ENCODE results near the gene PRKCG. TPM values are rescaled to one million over a fixed set of nuclear protein-coding genes. Genes with fewer than 3 reads are reported as not detected.

Gene PRKCG
- total RNA-seq, 1 experiment from 2014 or later, result not detected

GRCh38 chr19:53872762-53873161, 9.2 kb upstream of the PRKCG start:
- DNase-seq (ENCODE audit: low spot score), result no peak

- no peak for DNase-seq (ENCODE audit: low spot score)
Observed at GRCh38 chr19:53873773-53874605, 8.0 kb upstream of the PRKCG start.

GRCh38 chr19:53874606-53874990, 7.4 kb upstream of the PRKCG start:
- no peak for DNase-seq (ENCODE audit: low spot score)

- DNase-seq (ENCODE audit: low spot score), result no peak
Observed at GRCh38 chr19:53875602-53876325, 6.2 kb upstream of the PRKCG start.

GRCh38 chr19:53876651-53877224, 5.3 kb upstream of the PRKCG start:
- DNase-seq (ENCODE audit: low spot score), result no peak

GRCh38 chr19:53877361-53877766, 4.6 kb upstream of the PRKCG start:
- DNase-seq (ENCODE audit: low spot score), result no peak

- no peak for DNase-seq (ENCODE audit: low spot score)
Observed at GRCh38 chr19:53878776-53879139, 3.2 kb upstream of the PRKCG start.

- peak; percentile 88 for DNase-seq (ENCODE audit: low spot score)
Observed at GRCh38 chr19:53879140-53880081, 2.6 kb upstream of the PRKCG start.

- DNase-seq (ENCODE audit: low spot score), result no peak
Observed at GRCh38 chr19:53880711-53881481, 1.1 kb upstream of the PRKCG start.

- DNase-seq (ENCODE audit: low spot score), result no peak
Observed at GRCh38 chr19:53882391-53883050, 524 bp downstream of the PRKCG start.

- no peak for DNase-seq (ENCODE audit: low spot score)
Observed at GRCh38 chr19:53883231-53883661, 1.2 kb downstream of the PRKCG start.

- no peak for DNase-seq (ENCODE audit: low spot score)
Observed at GRCh38 chr19:53883741-53884140, 1.7 kb downstream of the PRKCG start.

GRCh38 chr19:53884256-53884655, 2.3 kb downstream of the PRKCG start:
- no peak for DNase-seq (ENCODE audit: low spot score)

GRCh38 chr19:53885036-53885435, 3.0 kb downstream of the PRKCG start:
- no peak for DNase-seq (ENCODE audit: low spot score)

- DNase-seq (ENCODE audit: low spot score), result no peak
Observed at GRCh38 chr19:53892301-53892980, 10.4 kb downstream of the PRKCG start.

- no peak for DNase-seq (ENCODE audit: low spot score)
Observed at GRCh38 chr19:53892981-53893325, 11.0 kb downstream of the PRKCG start.

GRCh38 chr19:53894707-53895106, 12.7 kb downstream of the PRKCG start:
- no peak for DNase-seq (ENCODE audit: low spot score)

- DNase-seq (ENCODE audit: low spot score), result no peak
Observed at GRCh38 chr19:53896682-53897081, 14.7 kb downstream of the PRKCG start.

GRCh38 chr19:53897459-53897858, 15.5 kb downstream of the PRKCG start:
- no peak for DNase-seq (ENCODE audit: low spot score)

- DNase-seq (ENCODE audit: low spot score), result no peak
Observed at GRCh38 chr19:53898166-53898565, 16.2 kb downstream of the PRKCG start.

Measured in H4 (cell line).